Measurements from ENCODE around the gene VANGL1. TPM values are rescaled to one million over a fixed set of nuclear protein-coding genes. Genes with fewer than 3 reads are reported as not detected.

The VANGL1 gene
- total RNA-seq, 1 donor from 2014 or later, result 14.7 TPM

GRCh38 chr1:115744646-115745275 lies 103.0 kb downstream of the VANGL1 start:
- no peak for DNase-seq (ENCODE audit: low read depth)

- no peak for DNase-seq (ENCODE audit: low read depth)
These were observed 104.4 kb downstream of the VANGL1 start for GRCh38 chr1:115746021-115746690.

Other genes starting within 250 kb of the VANGL1 start
- not detected in 2 replicates for gene CASQ2, start 126.7 kb downstream of the VANGL1 start, total RNA-seq
- 0.10 TPM in 1 of 2 replicates, not detected in the other for gene NHLH2, start 199.2 kb downstream of the VANGL1 start, total RNA-seq